GM19397 (cell line): ENCODE data around the gene BUB1.
A peak's percentile ranks its signal among the peaks of the same experiment; 100 is the strongest.
"Not testable (repeated sequence)": the region's sequence is repeated elsewhere in the genome, so short reads cannot be mapped to it uniquely, and the experiment has no call there.

ENCODE experiments used
- ATAC-seq: cut with Tn5 transposase; IDR thresholded peaks from one replicate; pipeline ENCODE4 v1.9.1; 2021; ENCODE audit warnings: mild to moderate bottlenecking, moderate library complexity; ENCODE audit not compliant: unreplicated experiment

Gene BUB1

GRCh38 chr2:110659248-110659647 is 18.6 kb downstream of the BUB1 start:
- ATAC-seq, result no peak

- peak; percentile 61 for ATAC-seq
Observed at GRCh38 chr2:110657724-110658305, 20.0 kb downstream of the BUB1 start.

GRCh38 chr2:110655701-110656100 is 22.2 kb downstream of the BUB1 start:
- no peak for ATAC-seq

GRCh38 chr2:110653861-110654260 is 24.0 kb downstream of the BUB1 start:
- no peak for ATAC-seq

- ATAC-seq, result no peak
Observed at GRCh38 chr2:110650346-110650745, 27.5 kb downstream of the BUB1 start.

- no peak for ATAC-seq
Observed at GRCh38 chr2:110647777-110648176, 30.1 kb downstream of the BUB1 start.

- no peak for ATAC-seq
Observed at GRCh38 chr2:110645616-110646015, 32.2 kb downstream of the BUB1 start.

- no peak for ATAC-seq
Observed at GRCh38 chr2:110644357-110644756, 33.5 kb downstream of the BUB1 start.

GRCh38 chr2:110642360-110642759 is 35.5 kb downstream of the BUB1 start:
- ATAC-seq, result no peak

- ATAC-seq, result no peak
Observed at GRCh38 chr2:110639972-110640371, 37.9 kb downstream of the BUB1 start.

GRCh38 chr2:110638952-110639695 is 38.7 kb downstream of the BUB1 start:
- no peak for ATAC-seq

- ATAC-seq, result no peak
Observed at GRCh38 chr2:110638004-110638403, 39.9 kb downstream of the BUB1 start.

- no peak for ATAC-seq
Observed at GRCh38 chr2:110637093-110637492, 40.8 kb downstream of the BUB1 start.

GRCh38 chr2:110635949-110636628 is 41.8 kb downstream of the BUB1 start:
- ATAC-seq, result not testable (repeated sequence)

GRCh38 chr2:110627348-110627747 is 50.5 kb downstream of the BUB1 start:
- not testable (repeated sequence) for ATAC-seq

- not testable (repeated sequence) for ATAC-seq
Observed at GRCh38 chr2:110619326-110619939, 58.4 kb downstream of the BUB1 start.

GRCh38 chr2:110613927-110614326 is 63.9 kb downstream of the BUB1 start:
- ATAC-seq, result not testable (repeated sequence)

GRCh38 chr2:110610613-110611250 is 67.1 kb downstream of the BUB1 start:
- not testable (repeated sequence) for ATAC-seq

GRCh38 chr2:110609843-110610612 is 67.8 kb downstream of the BUB1 start:
- ATAC-seq, result not testable (repeated sequence)

GRCh38 chr2:110608788-110609502 is 68.9 kb downstream of the BUB1 start:
- not testable (repeated sequence) for ATAC-seq
